ENCODE measurements around the gene KIAA1328.
A peak's percentile ranks its signal among the peaks of the same experiment; 100 is the strongest.

Gene KIAA1328

GRCh38 chr18:36819621-36820020 lies 9.3 kb upstream of the KIAA1328 start:
- H3K27me3 ChIP-seq (ENCODE audit: control insufficient read depth in 2 of 2, insufficient read depth in 2 of 2, low read length in 2 of 2) = no peaks in the 10 kb centered on the region
- no peak overlapping the region for H3K4me3 ChIP-seq (ENCODE audit: low read length in 2 of 2)
- no peaks in the 10 kb centered on the region for H3K4me1 ChIP-seq (ENCODE audit: control insufficient read depth in 2 of 2, insufficient read depth in 2 of 2, low read length in 2 of 2)
- no peaks in the 10 kb centered on the region for H3K9me3 ChIP-seq (ENCODE audit: control insufficient read depth in 2 of 2, low read length in 2 of 2)
- no peak overlapping the region for H3K9ac ChIP-seq (ENCODE audit: low read depth in 1 of 2, low read length in 2 of 2)
- H3K36me3 ChIP-seq (ENCODE audit: control insufficient read depth in 2 of 2, insufficient read depth in 2 of 2, low read length in 2 of 2) = peaks cover 12 to 21% of the 10 kb centered on the region in 2 donors
- H3K27ac ChIP-seq (ENCODE audit: low read depth in 2 of 2, low read length in 2 of 2) = no peak overlapping the region

GRCh38 chr18:36821681-36822080 lies 7.2 kb upstream of the KIAA1328 start:
- no peaks in the 10 kb centered on the region for H3K9me3 ChIP-seq (ENCODE audit: control insufficient read depth in 2 of 2, low read length in 2 of 2)
- H3K36me3 ChIP-seq (ENCODE audit: control insufficient read depth in 2 of 2, insufficient read depth in 2 of 2, low read length in 2 of 2) = peaks cover 12 to 21% of the 10 kb centered on the region in 2 donors
- no peak overlapping the region for H3K9ac ChIP-seq (ENCODE audit: low read depth in 1 of 2, low read length in 2 of 2)
- H3K4me1 ChIP-seq (ENCODE audit: control insufficient read depth in 2 of 2, insufficient read depth in 2 of 2, low read length in 2 of 2) = no peaks in the 10 kb centered on the region
- no peak overlapping the region for H3K27ac ChIP-seq (ENCODE audit: low read depth in 2 of 2, low read length in 2 of 2)
- H3K4me3 ChIP-seq (ENCODE audit: low read length in 2 of 2) = no peak overlapping the region
- no peaks in the 10 kb centered on the region for H3K27me3 ChIP-seq (ENCODE audit: control insufficient read depth in 2 of 2, insufficient read depth in 2 of 2, low read length in 2 of 2)

- no peak overlapping the region for H3K27ac ChIP-seq (ENCODE audit: low read depth in 2 of 2, low read length in 2 of 2)
- H3K4me1 ChIP-seq (ENCODE audit: control insufficient read depth in 2 of 2, insufficient read depth in 2 of 2, low read length in 2 of 2) = peaks cover 7 to 9% of the 10 kb centered on the region in 2 donors
- H3K27me3 ChIP-seq (ENCODE audit: control insufficient read depth in 2 of 2, insufficient read depth in 2 of 2, low read length in 2 of 2) = no peaks in the 10 kb centered on the region
- no peaks in the 10 kb centered on the region for H3K9me3 ChIP-seq (ENCODE audit: control insufficient read depth in 2 of 2, low read length in 2 of 2)
- peaks cover 0 to 5% of the 10 kb centered on the region in 2 donors for H3K36me3 ChIP-seq (ENCODE audit: control insufficient read depth in 2 of 2, insufficient read depth in 2 of 2, low read length in 2 of 2)
- H3K9ac ChIP-seq (ENCODE audit: low read depth in 1 of 2, low read length in 2 of 2) = no peak overlapping the region
- no peak overlapping the region for H3K4me3 ChIP-seq (ENCODE audit: low read length in 2 of 2)
Measured at GRCh38 chr18:36825526-36825925, 3.4 kb upstream of the KIAA1328 start.

GRCh38 chr18:36826556-36826955 lies 2.4 kb upstream of the KIAA1328 start:
- Histone ChIP-seq H3K9ac (ENCODE audit: low read depth in 1 of 2, low read length in 2 of 2) (no peak overlapping the region), H3K27me3 (ENCODE audit: control insufficient read depth in 2 of 2, insufficient read depth in 2 of 2, low read length in 2 of 2) (no peaks in the 10 kb centered on the region), H3K4me1 (ENCODE audit: control insufficient read depth in 2 of 2, insufficient read depth in 2 of 2, low read length in 2 of 2) (peaks cover 7 to 9% of the 10 kb centered on the region in 2 donors), H3K4me3 (ENCODE audit: low read length in 2 of 2) (no peak overlapping the region), H3K9me3 (ENCODE audit: control insufficient read depth in 2 of 2, low read length in 2 of 2) (no peaks in the 10 kb centered on the region), H3K27ac (ENCODE audit: low read depth in 2 of 2, low read length in 2 of 2) (no peak overlapping the region), H3K36me3 (ENCODE audit: control insufficient read depth in 2 of 2, insufficient read depth in 2 of 2, low read length in 2 of 2) (peaks cover 0 to 5% of the 10 kb centered on the region in 2 donors)

GRCh38 chr18:36828157-36828629 lies 734 bp upstream of the KIAA1328 start:
- Histone ChIP-seq H3K4me3 (ENCODE audit: low read length in 2 of 2) (peak overlapping the region; percentile 92 to 97), H3K27ac (ENCODE audit: low read depth in 2 of 2, low read length in 2 of 2) (peak overlapping the region; percentile 82 to 86), H3K27me3 (ENCODE audit: control insufficient read depth in 2 of 2, insufficient read depth in 2 of 2, low read length in 2 of 2) (no peaks in the 10 kb centered on the region), H3K9ac (ENCODE audit: low read depth in 1 of 2, low read length in 2 of 2) (peak overlapping the region; percentile 85 to 88), H3K4me1 (ENCODE audit: control insufficient read depth in 2 of 2, insufficient read depth in 2 of 2, low read length in 2 of 2) (peaks cover 7 to 9% of the 10 kb centered on the region in 2 donors), H3K36me3 (ENCODE audit: control insufficient read depth in 2 of 2, insufficient read depth in 2 of 2, low read length in 2 of 2) (peaks cover 0 to under 1% of the 10 kb centered on the region in 2 donors), H3K9me3 (ENCODE audit: control insufficient read depth in 2 of 2, low read length in 2 of 2) (no peaks in the 10 kb centered on the region)

- Histone ChIP-seq H3K9me3 (ENCODE audit: control insufficient read depth in 2 of 2, low read length in 2 of 2) (no peaks in the 10 kb centered on the region), H3K4me3 (ENCODE audit: low read length in 2 of 2) (peak overlapping the region; percentile 92 to 97), H3K9ac (ENCODE audit: low read depth in 1 of 2, low read length in 2 of 2) (peak overlapping the region; percentile 74 to 85), H3K27ac (ENCODE audit: low read depth in 2 of 2, low read length in 2 of 2) (peak overlapping the region; percentile 82 to 86), H3K27me3 (ENCODE audit: control insufficient read depth in 2 of 2, insufficient read depth in 2 of 2, low read length in 2 of 2) (no peaks in the 10 kb centered on the region), H3K4me1 (ENCODE audit: control insufficient read depth in 2 of 2, insufficient read depth in 2 of 2, low read length in 2 of 2) (peaks cover 7 to 9% of the 10 kb centered on the region in 2 donors), H3K36me3 (ENCODE audit: control insufficient read depth in 2 of 2, insufficient read depth in 2 of 2, low read length in 2 of 2) (no peaks in the 10 kb centered on the region)
Measured at GRCh38 chr18:36829362-36830157, 633 bp downstream of the KIAA1328 start.

- Histone ChIP-seq H3K27me3 (ENCODE audit: control insufficient read depth in 2 of 2, insufficient read depth in 2 of 2, low read length in 2 of 2) (no peaks in the 10 kb centered on the region), H3K9me3 (ENCODE audit: control insufficient read depth in 2 of 2, low read length in 2 of 2) (no peaks in the 10 kb centered on the region), H3K4me3 (ENCODE audit: low read length in 2 of 2) (peak overlapping the region in 1 of 2 donors; percentile 97), H3K9ac (ENCODE audit: low read depth in 1 of 2, low read length in 2 of 2) (no peak overlapping the region), H3K4me1 (ENCODE audit: control insufficient read depth in 2 of 2, insufficient read depth in 2 of 2, low read length in 2 of 2) (peaks cover 7 to 9% of the 10 kb centered on the region in 2 donors), H3K36me3 (ENCODE audit: control insufficient read depth in 2 of 2, insufficient read depth in 2 of 2, low read length in 2 of 2) (peaks cover 0 to under 1% of the 10 kb centered on the region in 2 donors), H3K27ac (ENCODE audit: low read depth in 2 of 2, low read length in 2 of 2) (no peak overlapping the region)
Measured at GRCh38 chr18:36830158-36830495, 1.2 kb downstream of the KIAA1328 start.

- Histone ChIP-seq H3K36me3 (ENCODE audit: control insufficient read depth in 2 of 2, insufficient read depth in 2 of 2, low read length in 2 of 2) (peaks cover 0 to 4% of the 10 kb centered on the region in 2 donors), H3K4me3 (ENCODE audit: low read length in 2 of 2) (no peak overlapping the region), H3K9ac (ENCODE audit: low read depth in 1 of 2, low read length in 2 of 2) (no peak overlapping the region), H3K4me1 (ENCODE audit: control insufficient read depth in 2 of 2, insufficient read depth in 2 of 2, low read length in 2 of 2) (peaks cover 7 to 9% of the 10 kb centered on the region in 2 donors), H3K27me3 (ENCODE audit: control insufficient read depth in 2 of 2, insufficient read depth in 2 of 2, low read length in 2 of 2) (no peaks in the 10 kb centered on the region), H3K9me3 (ENCODE audit: control insufficient read depth in 2 of 2, low read length in 2 of 2) (no peaks in the 10 kb centered on the region), H3K27ac (ENCODE audit: low read depth in 2 of 2, low read length in 2 of 2) (no peak overlapping the region)
Measured at GRCh38 chr18:36831139-36831538, 2.2 kb downstream of the KIAA1328 start.

GRCh38 chr18:36833120-36833519 lies 4.2 kb downstream of the KIAA1328 start:
- Histone ChIP-seq H3K4me3 (ENCODE audit: low read length in 2 of 2) (no peak overlapping the region), H3K27ac (ENCODE audit: low read depth in 2 of 2, low read length in 2 of 2) (no peak overlapping the region), H3K9ac (ENCODE audit: low read depth in 1 of 2, low read length in 2 of 2) (no peak overlapping the region), H3K27me3 (ENCODE audit: control insufficient read depth in 2 of 2, insufficient read depth in 2 of 2, low read length in 2 of 2) (no peaks in the 10 kb centered on the region), H3K36me3 (ENCODE audit: control insufficient read depth in 2 of 2, insufficient read depth in 2 of 2, low read length in 2 of 2) (peaks cover 0 to 4% of the 10 kb centered on the region in 2 donors), H3K4me1 (ENCODE audit: control insufficient read depth in 2 of 2, insufficient read depth in 2 of 2, low read length in 2 of 2) (peaks cover 7 to 9% of the 10 kb centered on the region in 2 donors), H3K9me3 (ENCODE audit: control insufficient read depth in 2 of 2, low read length in 2 of 2) (no peaks in the 10 kb centered on the region)

GRCh38 chr18:36835927-36836326 lies 7.0 kb downstream of the KIAA1328 start:
- Histone ChIP-seq H3K27me3 (ENCODE audit: control insufficient read depth in 2 of 2, insufficient read depth in 2 of 2, low read length in 2 of 2) (no peaks in the 10 kb centered on the region), H3K9me3 (ENCODE audit: control insufficient read depth in 2 of 2, low read length in 2 of 2) (no peaks in the 10 kb centered on the region)

More at GRCh38 chr18:36835927-36836326, 7.0 kb downstream of the KIAA1328 start:
- no peak overlapping the region for H3K27ac ChIP-seq (ENCODE audit: low read depth in 2 of 2, low read length in 2 of 2)
- no peak overlapping the region for H3K4me3 ChIP-seq (ENCODE audit: low read length in 2 of 2)
- no peak overlapping the region for H3K9ac ChIP-seq (ENCODE audit: low read depth in 1 of 2, low read length in 2 of 2)
- peaks cover 0 to 4% of the 10 kb centered on the region in 2 donors for H3K36me3 ChIP-seq (ENCODE audit: control insufficient read depth in 2 of 2, insufficient read depth in 2 of 2, low read length in 2 of 2)
- no peaks in the 10 kb centered on the region for H3K4me1 ChIP-seq (ENCODE audit: control insufficient read depth in 2 of 2, insufficient read depth in 2 of 2, low read length in 2 of 2)

Data from mucosa of rectum (tissue), 2 donors.